Activated CD4-positive, alpha-beta T cell treated with anti-CD3 and anti-CD28 coated beads for 24 hours (primary cell): ENCODE measurements around the gene SINHCAF.
"Not testable (repeated sequence)": the region's sequence is repeated elsewhere in the genome, so short reads cannot be mapped to it uniquely, and the experiment has no call there.

Source experiments
- DNase-seq, 2 donors: peaks; one replicate each; pipeline ENCODE4 v3.0.0-alpha.2; 2020; ENCODE audit warnings: low read depth in 2 of 2

Gene SINHCAF, protein sequence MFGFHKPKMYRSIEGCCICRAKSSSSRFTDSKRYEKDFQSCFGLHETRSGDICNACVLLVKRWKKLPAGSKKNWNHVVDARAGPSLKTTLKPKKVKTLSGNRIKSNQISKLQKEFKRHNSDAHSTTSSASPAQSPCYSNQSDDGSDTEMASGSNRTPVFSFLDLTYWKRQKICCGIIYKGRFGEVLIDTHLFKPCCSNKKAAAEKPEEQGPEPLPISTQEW

DNA sequence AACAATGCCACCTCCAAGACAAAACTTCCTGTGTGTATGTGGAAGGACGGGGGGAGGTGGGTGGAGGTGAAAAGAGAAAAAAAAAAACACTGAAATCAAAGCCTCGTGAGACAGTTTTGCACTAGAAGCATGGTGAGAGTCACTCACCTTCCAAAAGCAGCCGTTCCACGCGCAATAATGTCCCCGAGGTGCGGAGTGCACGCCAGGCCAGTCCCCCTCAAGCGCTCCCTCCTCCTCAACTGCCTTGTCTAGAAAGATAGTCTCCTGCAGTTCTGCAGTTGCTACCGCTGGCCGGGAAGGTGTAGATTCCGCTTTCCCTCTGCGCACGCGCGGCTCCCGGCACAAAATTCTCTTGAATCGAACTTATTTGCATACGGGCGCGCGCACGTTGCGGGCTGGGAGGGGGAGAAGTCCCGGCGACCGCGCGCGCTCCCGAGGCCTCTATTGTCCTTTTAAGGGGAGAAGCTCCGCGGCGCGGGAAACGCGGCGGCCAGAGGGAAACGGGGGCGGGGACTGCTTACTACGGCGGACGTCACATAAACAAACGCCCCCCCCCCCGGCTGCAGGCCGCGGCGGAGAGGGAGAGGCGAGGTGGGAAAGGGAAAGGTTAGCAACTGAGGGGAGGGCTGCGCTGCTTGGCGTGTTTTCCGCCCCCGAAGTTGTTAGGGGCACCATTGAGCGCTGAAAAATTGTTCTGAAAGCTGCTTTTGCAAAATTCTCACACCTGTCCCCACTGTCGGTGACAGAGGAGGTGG, at the start of gene SINHCAF:
Gene SINHCAF, minus strand, starts transcription at position 274 of the 755 bp plus-strand sequence. CDS start 27,946 bp downstream, outside the sequence.
- DNase-seq: peak; percentile 97 to 99

DNA sequence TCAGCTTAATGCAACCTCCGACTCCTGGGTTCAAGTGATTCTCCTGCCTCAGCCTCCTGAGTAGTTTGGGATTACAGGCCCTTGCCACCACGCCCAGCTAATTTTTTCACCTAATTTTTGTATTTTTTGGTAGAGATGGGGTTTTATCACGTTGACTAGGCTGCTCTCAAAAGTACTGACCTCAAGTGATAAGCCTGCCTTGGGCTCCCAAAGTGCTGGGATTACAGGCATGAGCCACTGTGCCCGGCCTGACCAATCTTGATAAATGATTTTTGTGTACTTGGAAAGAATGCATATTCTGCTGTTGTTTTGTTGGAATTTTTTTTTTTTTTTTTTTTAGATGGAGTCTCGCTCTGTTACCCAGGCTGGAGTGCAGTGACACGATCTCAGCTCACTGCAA, 49.5 kb upstream of the SINHCAF start:
- not testable (repeated sequence) for DNase-seq

DNA sequence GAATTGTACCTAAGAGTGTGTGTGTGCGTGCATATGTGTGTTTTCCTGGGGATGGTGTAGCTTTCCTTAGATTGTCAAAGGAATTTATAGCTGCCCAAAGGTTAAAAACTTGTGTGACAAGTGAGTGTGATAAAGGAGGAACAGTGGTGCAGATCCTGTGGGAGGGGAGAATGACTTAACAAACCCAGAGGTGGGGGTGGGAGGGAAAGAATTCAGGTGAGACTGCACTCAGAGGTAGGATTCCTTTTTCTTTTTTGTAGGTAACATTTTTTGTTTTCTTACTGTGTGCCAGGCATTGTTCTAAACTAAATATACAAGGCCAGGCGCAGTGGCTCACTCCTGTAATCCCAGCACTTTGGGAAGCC, 45.3 kb upstream of the SINHCAF start:
- no peak for DNase-seq

DNA sequence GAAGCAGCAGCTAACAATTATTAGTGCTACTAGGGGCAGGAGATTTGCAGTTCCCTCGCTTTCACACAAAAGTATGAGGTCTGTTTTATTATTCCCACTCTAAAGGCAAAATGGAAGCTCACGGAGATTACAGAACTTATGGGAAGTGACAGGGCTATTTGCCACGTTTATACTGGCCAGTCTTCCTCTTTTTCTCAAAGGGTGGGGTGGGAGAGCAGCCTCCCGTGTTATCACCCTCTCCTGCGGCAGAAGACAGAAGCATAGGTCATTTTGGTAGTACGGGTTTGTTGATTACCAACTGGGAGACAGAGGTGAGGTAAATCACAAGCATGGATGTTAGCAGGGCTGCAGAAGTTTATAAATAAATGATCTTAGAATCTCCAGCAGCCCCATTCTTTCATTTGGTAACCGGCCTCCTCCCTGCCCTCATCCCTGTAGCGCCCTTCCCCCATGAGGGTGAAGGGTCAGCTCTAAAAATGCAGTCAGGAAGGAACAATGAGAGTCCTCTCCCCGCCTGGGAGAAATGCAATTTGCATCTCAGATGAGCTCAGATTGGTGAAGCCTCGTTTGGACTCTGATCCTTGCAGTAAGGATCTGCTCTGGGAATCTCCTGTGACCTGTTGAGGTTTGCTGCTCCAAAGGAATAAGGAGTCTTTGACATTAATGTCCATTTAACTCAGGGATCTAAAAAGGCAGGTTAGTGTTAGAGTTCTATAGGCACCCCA, 44.7 kb upstream of the SINHCAF start:
- no peak for DNase-seq

DNA sequence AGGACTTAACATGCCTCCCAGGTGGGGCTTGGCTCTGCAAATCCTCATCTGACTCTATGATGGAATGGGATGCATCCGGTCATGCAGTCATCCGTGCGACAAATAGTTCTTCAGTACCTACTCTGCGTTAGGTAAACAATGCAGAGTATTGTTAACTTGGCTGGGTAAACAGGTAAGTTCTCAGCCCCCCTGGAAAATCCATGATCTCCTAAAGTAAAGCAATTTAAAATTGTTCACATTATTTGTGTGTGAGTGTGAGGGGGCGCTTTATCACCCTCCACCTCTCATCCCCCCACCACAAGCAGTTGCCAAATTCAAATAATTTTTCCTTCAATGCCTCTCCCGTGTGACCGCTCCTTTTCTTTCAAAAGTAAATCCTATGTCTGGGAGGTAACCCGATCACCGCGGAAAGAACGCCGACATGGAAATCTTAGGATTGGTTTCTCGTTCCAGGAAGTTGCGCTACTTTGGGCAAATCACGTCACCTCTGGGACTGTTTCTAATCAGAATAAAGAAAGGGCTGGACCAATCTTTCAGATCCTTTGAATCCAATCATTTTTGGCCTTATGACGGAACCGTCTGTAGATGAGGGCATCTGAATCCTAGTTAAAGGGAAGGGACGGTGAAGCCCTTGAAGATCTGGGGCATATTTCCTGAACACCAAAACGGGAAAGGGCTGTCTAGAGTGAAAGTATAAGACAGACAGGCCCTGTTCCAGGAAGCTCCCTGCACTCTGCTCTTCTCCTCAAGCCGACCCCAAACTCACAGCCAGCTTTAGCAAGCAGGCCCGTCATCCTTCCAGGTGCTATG, 44.0 kb upstream of the SINHCAF start:
- DNase-seq: no peak

DNA sequence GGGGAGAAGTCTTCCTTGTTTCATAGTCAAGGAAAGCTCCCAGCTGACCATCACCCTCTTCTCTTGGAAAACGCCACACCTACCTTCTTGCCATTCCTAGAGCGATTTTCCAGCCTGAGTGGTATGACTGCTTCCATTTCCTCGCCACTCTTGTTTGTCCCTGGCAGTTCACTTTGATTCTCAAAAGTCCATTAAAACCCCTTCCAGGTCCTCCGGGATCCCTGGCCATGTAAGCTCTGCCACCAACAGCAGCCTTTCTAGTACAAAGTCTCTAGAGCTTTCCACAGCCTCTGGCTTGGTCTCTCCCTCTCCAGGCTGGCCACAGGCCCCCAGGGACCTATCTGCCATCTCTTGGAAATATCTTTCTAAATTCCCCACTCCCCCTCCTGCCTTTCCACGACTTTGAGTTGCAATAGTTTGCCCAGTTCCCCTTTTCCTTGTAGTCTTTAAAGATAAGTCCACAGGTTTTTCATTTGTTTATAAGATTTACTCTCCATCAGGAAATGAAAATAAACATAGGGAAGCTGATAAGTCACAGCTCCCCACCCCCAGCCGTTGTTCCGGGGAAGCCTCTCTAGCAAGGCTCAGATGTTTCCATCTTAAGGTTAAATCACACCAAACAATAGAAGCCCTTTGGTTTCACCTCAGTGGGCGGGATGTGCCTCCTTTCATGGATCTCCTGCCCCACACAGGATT, 42.9 kb upstream of the SINHCAF start:
- DNase-seq: no peak

DNA sequence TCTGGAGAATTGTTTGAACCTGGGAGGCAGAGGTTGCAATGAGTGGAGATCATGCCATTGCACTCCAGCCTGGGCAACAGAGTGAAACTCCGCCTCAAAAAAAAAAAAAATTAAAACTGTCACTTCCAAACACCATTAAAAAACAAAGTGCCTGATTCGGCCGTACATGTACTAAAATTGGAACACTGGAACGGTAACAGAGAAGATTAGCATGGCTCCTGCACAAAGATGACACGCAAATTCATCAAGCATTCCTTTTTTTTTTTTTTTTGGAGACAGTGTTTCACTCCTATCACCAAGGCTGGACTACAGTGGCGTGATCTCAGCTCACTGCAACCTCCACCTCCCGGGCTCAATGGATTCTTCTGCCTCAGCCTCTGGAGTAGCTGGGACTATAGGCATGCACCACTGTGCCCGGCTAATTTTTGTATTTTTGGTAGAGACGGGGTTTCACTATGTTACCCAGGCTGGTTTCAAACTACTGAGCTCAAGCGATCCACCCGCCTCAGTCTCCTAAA, 40.2 kb upstream of the SINHCAF start:
- no peak for DNase-seq

DNA sequence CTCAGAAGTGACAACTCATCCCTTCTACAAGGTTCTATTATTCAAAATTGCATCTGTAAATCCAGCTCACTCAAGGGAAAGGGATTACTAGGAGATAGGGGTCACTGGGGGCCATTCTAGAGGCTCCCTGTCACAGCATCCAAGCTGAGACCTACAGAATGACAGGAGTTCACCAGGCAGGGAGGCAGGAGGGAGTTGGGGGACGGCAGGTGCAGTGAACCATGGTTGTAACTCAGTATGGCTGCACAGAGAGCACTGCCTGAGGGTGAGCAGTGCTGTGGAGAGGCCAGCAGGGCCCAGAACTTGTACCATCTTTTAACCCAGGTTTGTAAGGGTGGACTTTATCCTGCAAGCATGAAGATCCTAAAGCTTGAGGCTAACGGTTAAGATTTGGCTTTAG, 37.9 kb upstream of the SINHCAF start:
- no peak for DNase-seq

DNA sequence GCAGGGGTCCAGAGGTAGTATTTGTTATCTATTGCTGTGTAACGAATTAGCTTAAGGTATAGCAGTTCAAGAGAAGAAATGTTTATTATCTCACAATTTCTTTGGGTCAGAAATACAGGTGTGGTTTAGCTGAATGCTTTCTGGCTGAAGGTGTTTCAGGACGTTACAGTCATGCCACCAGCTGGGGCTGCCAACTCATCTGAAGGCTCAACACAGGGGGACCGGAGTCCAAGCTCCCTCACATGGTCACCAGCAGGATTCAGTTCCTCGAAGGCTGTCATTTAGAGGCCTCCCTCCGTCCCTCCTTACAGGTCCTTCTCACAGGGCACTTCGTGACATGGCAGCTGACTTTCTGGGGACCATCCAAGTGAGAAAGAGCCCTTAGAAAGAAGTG, 37.5 kb upstream of the SINHCAF start:
- DNase-seq: no peak

DNA sequence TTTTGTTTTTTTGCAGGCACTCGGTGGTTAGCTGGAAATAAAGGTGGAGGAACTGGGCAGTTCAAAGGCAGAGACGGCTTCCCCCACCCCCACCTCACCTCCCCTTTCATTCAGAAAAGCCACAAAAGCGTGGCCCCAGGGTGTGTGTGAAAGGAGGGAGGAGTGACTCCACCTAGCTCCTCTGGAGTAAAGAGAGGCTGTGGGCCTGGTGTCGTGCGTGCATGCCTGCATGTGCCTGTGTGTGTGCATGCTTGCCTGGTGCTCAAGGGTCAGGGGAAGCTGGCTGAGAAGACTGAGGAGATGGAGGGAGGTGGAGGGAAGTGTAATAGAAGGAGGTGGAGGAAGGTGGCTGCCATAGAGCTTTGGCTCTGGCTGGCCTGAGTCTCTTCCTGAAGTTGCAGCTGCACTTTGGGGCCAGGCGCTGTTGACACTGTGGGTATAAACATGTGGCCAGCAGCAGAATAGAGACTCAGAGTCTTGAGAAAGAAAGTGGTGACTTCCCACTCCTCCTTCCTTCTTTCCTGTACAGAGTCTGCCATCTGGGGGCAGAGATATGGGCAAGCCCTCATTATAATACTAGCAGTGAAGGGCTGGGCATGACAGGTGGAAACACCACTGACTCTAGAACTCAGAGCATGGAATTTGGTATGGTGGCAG, 36.9 kb upstream of the SINHCAF start:
- DNase-seq: peak in 1 of 2 donors; percentile 3

DNA sequence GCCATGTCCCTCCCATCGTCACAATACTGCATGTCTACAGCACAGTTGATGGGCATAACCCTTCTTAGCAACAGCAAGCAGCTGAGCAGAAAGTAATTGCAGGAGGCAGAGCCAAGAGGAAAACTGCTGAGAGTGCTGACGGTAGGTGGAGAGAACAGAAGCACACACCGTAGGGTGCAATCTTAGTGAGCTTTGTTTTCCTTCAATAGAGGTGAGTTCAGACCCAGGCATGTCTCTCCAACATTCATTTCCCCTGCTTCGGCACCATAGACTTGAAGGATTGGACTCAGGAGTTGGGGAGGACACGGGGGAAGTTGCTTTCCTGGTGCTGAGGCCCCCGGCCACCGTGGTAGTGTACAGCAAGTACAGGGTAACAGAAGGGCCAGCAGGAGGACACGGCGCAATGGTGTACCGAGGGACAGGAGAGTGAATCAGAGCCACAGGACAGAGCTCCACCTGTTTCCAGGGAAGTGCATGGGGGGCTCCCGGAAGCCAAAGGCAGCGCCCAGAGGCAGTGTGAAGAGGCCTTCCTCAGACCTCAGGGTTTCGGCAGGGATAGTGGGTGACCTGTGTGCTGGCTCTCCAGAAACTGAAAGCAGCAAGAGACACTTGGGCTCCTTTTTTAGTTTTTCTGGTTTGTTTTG, 36.3 kb upstream of the SINHCAF start:
- DNase-seq: no peak

DNA sequence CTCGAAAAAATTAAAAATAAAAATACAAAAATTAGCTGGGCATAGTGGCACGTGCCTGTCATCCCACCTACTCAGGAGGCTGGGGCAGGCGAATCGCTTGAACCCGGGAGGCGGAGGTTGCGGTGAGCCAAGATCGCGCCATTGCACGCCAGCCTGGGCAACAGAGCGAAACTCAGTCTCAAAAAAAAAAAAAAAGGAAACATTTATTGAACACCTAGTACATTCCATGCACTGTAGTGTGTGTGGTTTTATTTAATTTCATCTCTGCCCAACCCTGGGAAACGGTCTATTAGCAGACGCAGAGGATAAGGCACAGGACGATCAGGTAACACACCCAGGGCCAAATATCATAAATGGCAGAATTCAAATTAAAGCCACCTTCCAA, 35.8 kb upstream of the SINHCAF start:
- no peak for DNase-seq

DNA sequence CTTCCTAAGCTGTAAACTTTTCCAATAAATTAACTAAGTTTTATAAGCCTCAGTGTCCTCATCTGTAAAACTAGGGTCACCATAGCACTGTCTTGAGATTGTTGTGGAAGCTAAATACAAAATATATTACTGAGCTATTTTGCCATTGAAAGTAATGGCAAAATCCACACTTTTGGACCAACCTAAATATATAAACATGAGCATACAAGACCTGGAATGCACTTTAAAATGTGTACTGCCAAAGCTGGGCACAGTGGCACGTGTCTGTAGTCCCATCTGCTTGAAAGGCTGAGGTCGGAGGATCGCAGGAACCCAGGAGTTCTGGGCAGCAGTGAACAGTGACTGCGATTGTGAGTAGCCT, 29.8 kb upstream of the SINHCAF start:
- no peak for DNase-seq

DNA sequence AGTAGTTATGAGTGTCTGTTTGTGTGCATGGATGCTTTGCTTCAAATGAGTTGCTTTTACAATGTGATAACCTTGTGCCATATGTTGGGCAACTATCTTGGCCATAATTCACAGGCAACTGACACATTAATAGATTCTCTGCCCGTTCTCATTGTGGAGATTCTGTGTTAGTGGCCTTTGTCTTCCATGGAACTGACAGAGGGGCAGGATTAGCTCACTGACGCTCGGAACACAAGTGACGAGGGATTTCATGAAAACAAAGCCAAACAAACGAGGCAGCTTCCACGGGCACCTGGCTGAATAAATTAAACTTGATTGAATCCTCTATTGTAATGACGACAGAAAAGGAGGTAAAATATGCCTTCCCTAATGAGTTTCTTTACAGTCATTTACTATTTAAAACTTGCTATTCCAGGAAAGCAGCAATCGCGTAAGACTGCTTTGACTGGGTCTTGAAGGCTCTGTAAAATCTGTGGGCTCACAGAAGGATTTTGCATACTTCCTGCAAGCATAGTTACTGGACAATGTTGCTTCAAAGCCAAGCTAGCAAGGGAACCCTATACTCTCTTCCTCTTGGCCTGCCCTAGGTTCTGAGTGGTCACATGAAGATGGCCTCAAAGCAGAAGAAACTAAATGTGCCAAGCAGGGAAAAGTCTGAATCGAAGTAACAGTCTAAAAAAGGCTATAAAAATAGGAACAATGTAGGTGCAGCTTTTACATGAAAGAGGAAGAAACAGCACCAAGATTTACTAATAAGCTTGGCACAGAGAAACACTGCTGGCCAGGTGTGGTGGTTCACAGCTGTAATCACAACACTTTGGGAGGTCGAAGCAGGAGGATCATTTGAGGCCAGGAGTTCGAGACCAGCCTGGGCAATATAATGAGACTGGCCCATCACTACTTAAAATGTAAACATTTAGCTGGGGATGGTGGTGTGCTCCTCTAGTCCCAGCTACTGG, 28.1 kb upstream of the SINHCAF start:
- DNase-seq: no peak

DNA sequence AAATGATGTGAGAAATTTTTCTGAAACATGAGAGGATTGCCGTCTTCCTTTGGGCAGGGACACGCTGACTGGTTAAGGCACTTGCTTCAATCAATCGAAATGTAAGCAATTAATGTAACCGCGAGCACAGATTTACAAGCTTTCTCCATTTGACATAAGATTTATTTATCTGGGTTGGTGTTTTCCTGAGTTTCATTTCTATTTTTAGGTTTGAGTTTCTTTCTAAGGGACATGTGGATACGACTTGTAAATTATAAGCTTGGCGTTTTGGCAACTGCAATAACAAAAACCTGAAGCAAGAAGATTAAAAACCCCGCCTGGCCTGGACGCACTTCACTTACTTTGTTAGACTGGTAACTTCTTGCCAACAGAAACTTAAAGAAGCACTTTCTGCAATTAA, 20.3 kb upstream of the SINHCAF start:
- DNase-seq: no peak

DNA sequence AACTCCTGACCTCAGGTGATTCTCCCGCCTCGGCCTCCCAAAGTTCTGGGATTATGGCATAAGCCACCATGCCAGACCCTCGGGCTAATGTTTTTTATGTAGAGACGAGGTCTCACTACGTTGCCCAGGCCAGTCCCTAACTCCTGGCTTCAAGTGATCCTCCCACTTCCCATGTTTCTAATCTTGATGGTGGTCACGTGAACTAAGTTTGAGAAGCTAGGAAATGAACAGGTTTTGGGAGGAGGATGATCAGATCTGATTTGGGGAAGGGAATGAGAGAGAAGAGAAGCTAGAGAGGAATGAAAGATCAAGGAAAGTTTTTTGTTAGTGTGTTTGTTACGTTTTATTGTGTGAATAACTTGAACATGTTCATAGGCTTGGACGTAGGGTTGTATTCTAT, 17.2 kb upstream of the SINHCAF start:
- DNase-seq: no peak

DNA sequence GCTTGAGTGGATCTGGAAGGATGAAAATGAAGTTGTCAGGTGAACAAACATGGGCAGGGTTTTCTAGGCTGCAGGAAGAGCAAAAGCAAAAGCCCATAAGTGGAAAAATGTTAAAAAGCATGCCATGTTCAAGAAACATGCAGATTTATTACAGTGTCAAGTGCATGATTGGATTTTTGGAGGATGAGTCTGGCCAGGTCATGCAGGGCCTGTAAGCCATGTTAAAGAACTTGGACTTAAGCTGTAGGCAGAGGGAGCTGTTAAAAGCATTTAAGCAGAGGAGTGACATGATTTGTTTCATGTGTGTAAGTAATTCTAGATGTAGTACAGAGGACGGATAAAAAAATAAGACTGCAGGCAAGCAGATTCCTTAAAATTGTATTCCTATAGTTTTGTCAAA, 16.3 kb upstream of the SINHCAF start:
- DNase-seq: no peak

DNA sequence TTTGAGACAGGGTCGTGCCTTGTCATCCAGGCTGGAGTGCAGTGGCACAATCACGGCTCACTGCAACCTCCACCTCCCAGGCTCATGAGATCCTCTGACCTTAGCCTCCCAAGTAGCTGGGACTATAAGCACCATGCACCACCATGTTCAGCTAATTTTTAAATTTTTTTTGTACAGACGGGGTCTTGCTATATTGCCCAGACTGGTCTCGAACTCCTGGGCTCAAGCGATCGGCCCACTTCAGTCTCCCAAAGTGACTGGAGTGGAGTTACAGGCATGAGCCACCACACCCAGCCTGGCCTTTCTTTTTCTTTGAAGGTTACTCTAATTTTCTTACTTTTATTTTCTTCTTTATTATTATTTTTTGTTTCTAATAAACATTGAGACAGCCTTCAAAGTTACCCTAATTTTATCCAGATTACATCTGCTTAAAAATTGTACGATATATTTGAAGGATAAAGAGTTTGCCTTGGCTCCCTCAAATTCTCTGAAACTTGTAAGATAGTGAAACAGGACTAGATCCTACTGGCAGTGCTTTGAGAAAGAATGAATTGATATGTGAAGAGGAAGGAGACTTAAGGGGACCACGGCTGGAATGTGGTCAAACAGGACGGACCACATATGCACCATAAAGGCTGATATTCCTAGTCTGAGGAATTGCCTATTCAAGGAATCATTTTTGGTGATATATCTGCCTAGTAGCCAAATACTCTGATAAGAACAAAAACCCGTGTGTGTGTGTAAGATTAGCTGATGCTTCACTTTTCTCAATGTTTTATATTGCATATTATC, 14.1 kb upstream of the SINHCAF start:
- no peak for DNase-seq
